Esophagus squamous epithelium (tissue), 4 donors: Measurements from ENCODE around the gene C6orf52.
"Not testable (repeated sequence)": the region's sequence is repeated elsewhere in the genome, so short reads cannot be mapped to it uniquely, and the experiment has no call there.

Experiments used
- CTCF ChIP-seq, 6 experiments: fragments of 450-650 bp in 4 of 6; fragments of 200-600 bp in 2 of 6; sonication (generic) in 2 of 6; IDR thresholded peaks; one replicate each; pipeline ENCODE4 v1.5.1; 2016 to 2019; ENCODE audit warnings: antibody characterized with exemption in 6 of 6, mild to moderate bottlenecking in 4 of 6, moderate library complexity in 4 of 6
- POLR2A ChIP-seq, 4 donors: fragments of 450-650 bp; IDR thresholded peaks; one replicate each; pipeline ENCODE4 v1.6.1; 2017; ENCODE audit warnings: antibody characterized with exemption in 4 of 4, mild to moderate bottlenecking in 4 of 4, moderate library complexity in 3 of 4

GRCh38 chr6:10741643-10742042 is 47.2 kb upstream of the C6orf52 start:
- TF ChIP-seq CTCF, POLR2A (IDR thresholded peaks at IDR 0.05): not testable (repeated sequence)
